K562 (cell line): Measurements from ENCODE around the gene MMP12. TPM values are rescaled to one million over a fixed set of nuclear protein-coding genes. Genes with fewer than 3 reads are reported as not detected.

Source experiments
- BRF2 ChIP-seq: IDR thresholded peaks from 3 replicates; pipeline ENCODE4 v1.6.1; 2011; ENCODE audit warnings: borderline replicate concordance, mild to moderate bottlenecking; ENCODE audit not compliant: insufficient read length, insufficient read depth
- NFIX ChIP-seq: fragments of 250-450 bp; sonication (Bioruptor Pico); IDR thresholded peaks from 2 replicates; pipeline ENCODE4 v1.4.0; 2020; ENCODE audit warnings: low read depth, mild to moderate bottlenecking, moderate library complexity
- RBM39 ChIP-seq: fragments of 200-400 bp; formaldehyde crosslinking; optimal IDR thresholded peaks from 2 replicates; pipeline ENCODE3; 2018; ENCODE audit warnings: low read depth, low read length
- TEAD1 ChIP-seq, 2 experiments: fragments of 450-650 bp in 1 of 2; sonication (generic) in 1 of 2; formaldehyde crosslinking; IDR thresholded peaks; 2 replicates each; pipeline versions ENCODE4 v1.4.0 to v1.8.0; 2020 to 2022; ENCODE audit warnings: mild to moderate bottlenecking in 2 of 2, missing genetic modification reagents in 1 of 2
- ZBTB26 ChIP-seq: fragments of 450-650 bp; formaldehyde crosslinking; IDR thresholded peaks from 2 replicates; pipeline ENCODE4 v1.4.0; 2022; ENCODE audit warnings: missing genetic modification characterization
- polyA plus RNA-seq, 8 experiments: library from polyadenylated mRNA; depleted of rRNA in 4 of 8; stranded (reverse) in 5 of 8; unstranded in 3 of 8; fragments of >200 nt; fragmentation: Nextera tagmentation in 2 of 8; fragmentation: Illumina TruSeq in 1 of 8; extraction: Ambion mirVana in 2 of 8; extraction: Trizol in 1 of 8; gene quantifications; 2 replicates each; pipeline versions ENCODE4 v1.2.1 to v1.2.3, GENCODE V29; 2011 to 2014; ENCODE audit warnings: inconsistent platforms in 1 of 8, missing spikeins in 1 of 8
- total RNA-seq, 7 experiments: library from RNA; depleted of rRNA in 6 of 7; stranded (reverse); fragments of >200 nt in 6 of 7; fragmentation: Illumina TruSeq in 2 of 7; extraction: Trizol in 2 of 7; gene quantifications; 2 replicates each; pipeline versions ENCODE4 v1.2.1 to v1.2.3, GENCODE V29; 2011 to 2021; ENCODE audit warnings: low replicate concordance in 1 of 7
- TF ChIP-seq, protein P1 (sequence below): fragments of 450-650 bp; IDR thresholded peaks from 2 replicates; pipeline ENCODE4 v1.6.1; 2016; ENCODE audit warnings: low read depth
- TF ChIP-seq, protein P2 (sequence below): IDR thresholded peaks from 2 replicates; pipeline ENCODE4 v1.6.1; 2014; ENCODE audit warnings: antibody characterized with exemption
- TF ChIP-seq, protein P3 (sequence below): fragments of 250-450 bp; sonication (Bioruptor Pico); IDR thresholded peaks from 2 replicates; pipeline ENCODE4 v1.4.0; 2020

Gene MMP12
- total and polyA plus RNA-seq, 9 of the 15 experiments (the other 6 are each of a cell fraction or from before 2014, with no cell fraction given): not detected

GRCh38 chr11:102840018-102840417 is 34.8 kb downstream of the MMP12 start (continued):
- TF ChIP-seq, protein P1, sequence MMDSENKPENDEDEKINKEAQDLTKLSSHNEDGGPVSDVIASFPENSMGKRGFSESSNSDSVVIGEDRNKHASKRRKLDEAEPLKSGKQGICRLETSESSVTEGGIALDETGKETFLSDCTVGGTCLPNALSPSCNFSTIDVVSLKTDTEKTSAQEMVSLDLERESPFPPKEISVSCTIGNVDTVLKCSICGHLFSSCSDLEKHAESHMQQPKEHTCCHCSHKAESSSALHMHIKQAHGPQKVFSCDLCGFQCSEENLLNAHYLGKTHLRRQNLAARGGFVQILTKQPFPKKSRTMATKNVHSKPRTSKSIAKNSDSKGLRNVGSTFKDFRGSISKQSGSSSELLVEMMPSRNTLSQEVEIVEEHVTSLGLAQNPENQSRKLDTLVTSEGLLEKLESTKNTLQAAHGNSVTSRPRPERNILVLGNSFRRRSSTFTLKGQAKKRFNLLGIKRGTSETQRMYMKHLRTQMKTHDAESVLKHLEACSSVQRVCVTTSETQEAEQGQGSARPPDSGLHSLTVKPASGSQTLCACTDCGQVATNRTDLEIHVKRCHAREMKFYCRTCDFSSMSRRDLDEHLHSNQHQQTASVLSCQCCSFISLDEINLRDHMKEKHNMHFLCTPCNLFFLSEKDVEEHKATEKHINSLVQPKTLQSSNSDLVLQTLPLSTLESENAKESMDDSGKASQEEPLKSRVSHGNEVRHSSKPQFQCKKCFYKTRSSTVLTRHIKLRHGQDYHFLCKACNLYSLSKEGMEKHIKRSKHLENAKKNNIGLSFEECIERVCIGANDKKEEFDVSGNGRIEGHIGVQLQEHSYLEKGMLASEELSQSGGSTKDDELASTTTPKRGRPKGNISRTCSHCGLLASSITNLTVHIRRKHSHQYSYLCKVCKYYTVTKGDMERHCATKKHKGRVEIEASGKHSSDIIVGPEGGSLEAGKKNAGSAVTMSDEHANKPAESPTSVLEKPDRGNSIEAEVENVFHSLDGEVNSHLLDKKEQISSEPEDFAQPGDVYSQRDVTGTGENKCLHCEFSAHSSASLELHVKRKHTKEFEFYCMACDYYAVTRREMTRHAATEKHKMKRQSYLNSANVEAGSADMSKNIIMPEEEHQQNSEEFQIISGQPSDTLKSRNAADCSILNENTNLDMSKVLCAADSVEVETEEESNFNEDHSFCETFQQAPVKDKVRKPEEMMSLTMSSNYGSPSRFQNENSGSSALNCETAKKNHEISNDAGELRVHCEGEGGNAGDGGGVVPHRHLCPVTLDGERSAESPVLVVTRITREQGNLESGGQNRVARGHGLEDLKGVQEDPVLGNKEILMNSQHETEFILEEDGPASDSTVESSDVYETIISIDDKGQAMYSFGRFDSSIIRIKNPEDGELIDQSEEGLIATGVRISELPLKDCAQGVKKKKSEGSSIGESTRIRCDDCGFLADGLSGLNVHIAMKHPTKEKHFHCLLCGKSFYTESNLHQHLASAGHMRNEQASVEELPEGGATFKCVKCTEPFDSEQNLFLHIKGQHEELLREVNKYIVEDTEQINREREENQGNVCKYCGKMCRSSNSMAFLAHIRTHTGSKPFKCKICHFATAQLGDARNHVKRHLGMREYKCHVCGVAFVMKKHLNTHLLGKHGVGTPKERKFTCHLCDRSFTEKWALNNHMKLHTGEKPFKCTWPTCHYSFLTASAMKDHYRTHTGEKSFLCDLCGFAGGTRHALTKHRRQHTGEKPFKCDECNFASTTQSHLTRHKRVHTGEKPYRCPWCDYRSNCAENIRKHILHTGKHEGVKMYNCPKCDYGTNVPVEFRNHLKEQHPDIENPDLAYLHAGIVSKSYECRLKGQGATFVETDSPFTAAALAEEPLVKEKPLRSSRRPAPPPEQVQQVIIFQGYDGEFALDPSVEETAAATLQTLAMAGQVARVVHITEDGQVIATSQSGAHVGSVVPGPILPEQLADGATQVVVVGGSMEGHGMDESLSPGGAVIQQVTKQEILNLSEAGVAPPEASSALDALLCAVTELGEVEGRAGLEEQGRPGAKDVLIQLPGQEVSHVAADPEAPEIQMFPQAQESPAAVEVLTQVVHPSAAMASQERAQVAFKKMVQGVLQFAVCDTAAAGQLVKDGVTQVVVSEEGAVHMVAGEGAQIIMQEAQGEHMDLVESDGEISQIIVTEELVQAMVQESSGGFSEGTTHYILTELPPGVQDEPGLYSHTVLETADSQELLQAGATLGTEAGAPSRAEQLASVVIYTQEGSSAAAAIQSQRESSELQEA: no peak
- TF ChIP-seq BRF2 (no peak), ZBTB26 (no peak), RBM39 (no peak), NFIX (CRISPR knock-in tag) (no peak), TEAD1 (CRISPR knock-in tag; IDR thresholded peaks at IDR 0.05) (no peak)
- TF ChIP-seq, protein P2, sequence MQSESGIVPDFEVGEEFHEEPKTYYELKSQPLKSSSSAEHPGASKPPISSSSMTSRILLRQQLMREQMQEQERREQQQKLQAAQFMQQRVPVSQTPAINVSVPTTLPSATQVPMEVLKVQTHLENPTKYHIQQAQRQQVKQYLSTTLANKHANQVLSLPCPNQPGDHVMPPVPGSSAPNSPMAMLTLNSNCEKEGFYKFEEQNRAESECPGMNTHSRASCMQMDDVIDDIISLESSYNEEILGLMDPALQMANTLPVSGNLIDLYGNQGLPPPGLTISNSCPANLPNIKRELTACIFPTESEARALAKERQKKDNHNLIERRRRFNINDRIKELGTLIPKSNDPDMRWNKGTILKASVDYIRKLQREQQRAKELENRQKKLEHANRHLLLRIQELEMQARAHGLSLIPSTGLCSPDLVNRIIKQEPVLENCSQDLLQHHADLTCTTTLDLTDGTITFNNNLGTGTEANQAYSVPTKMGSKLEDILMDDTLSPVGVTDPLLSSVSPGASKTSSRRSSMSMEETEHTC: no peak
- TF ChIP-seq, protein P3, sequence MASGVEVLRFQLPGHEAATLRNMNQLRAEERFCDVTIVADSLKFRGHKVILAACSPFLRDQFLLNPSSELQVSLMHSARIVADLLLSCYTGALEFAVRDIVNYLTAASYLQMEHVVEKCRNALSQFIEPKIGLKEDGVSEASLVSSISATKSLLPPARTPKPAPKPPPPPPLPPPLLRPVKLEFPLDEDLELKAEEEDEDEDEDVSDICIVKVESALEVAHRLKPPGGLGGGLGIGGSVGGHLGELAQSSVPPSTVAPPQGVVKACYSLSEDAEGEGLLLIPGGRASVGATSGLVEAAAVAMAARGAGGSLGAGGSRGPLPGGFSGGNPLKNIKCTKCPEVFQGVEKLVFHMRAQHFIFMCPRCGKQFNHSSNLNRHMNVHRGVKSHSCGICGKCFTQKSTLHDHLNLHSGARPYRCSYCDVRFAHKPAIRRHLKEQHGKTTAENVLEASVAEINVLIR (CRISPR knock-in tag): no peak
